Adrenal gland (tissue), 19 donors: ENCODE results near the gene PPP2R2C. TPM values are rescaled to one million over a fixed set of nuclear protein-coding genes. Genes with fewer than 3 reads are reported as not detected.
A peak's percentile ranks its signal among the peaks of the same experiment; 100 is the strongest.

ENCODE experiments used
- DNase-seq, 7 donors: peaks; one replicate each; pipeline ENCODE4 v3.0.0-alpha.2; 2019 to 2020
- H3K27ac ChIP-seq, 5 donors: fragments of 200-600 bp; sonication (generic) in 4 of 5; 1 replicate in 3 of 5; 2 replicates in 2 of 5; pipeline versions ENCODE4 v1.5.1 to v1.8.0; 2016 to 2020; ENCODE audit warnings: mild to moderate bottlenecking in 1 of 5
- H3K27me3 ChIP-seq: fragments of 200-600 bp; 2 replicates; pipeline ENCODE4 v1.8.0; 2021
- H3K36me3 ChIP-seq, 2 donors: fragments of 200-600 bp; replicated peaks in 1 of 2; 1 replicate in 1 of 2; 2 replicates in 1 of 2; pipeline versions ENCODE4 v1.5.1 to v1.8.0; 2018 to 2022
- H3K4me1 ChIP-seq, 2 donors: fragments of 200-600 bp; replicated peaks in 1 of 2; 1 replicate in 1 of 2; 2 replicates in 1 of 2; pipeline versions ENCODE4 v1.5.1 to v1.8.0; 2018 to 2021
- H3K4me3 ChIP-seq, 4 donors: fragments of 200-600 bp; sonication (generic) in 3 of 4; one replicate each; pipeline ENCODE4 v1.5.1; 2016 to 2018
- H3K9me3 ChIP-seq, 3 donors: fragments of 200-600 bp; sonication (generic) in 1 of 3; replicated peaks in 1 of 3; 1 replicate in 2 of 3; 2 replicates in 1 of 3; pipeline versions ENCODE4 v1.5.1 to v1.8.0; 2016 to 2021
- POLR2A ChIP-seq, 2 donors: fragments of 450-650 bp; IDR thresholded peaks; one replicate each; pipeline ENCODE4 v1.6.1; 2017; ENCODE audit warnings: antibody characterized with exemption in 2 of 2, mild to moderate bottlenecking in 2 of 2, moderate library complexity in 1 of 2
- WGBS, 4 donors: extraction: QIAGEN DNeasy Blood & Tissue Kit in 2 of 4; methylation state at CpG; one replicate each; pipeline versions ENCODE4 v1.1.5 to v1.1.7; 2013 to 2017; 5-methylcytosine and 5-hydroxymethylcytosine counted together
- intact Hi-C, 2 donors: fragments of 100-400 bp; cut with DNase I; formaldehyde crosslinking; loops; one replicate each; pipeline versions ENCODE4 v1.14.1 to v1.15.0; 2022 to 2023
- long read RNA-seq, 10 donors: library from polyadenylated mRNA in 3 of 10; unstranded in 2 of 10; stranded (forward) in 1 of 10; transcript quantifications; one replicate each; pipeline ENCODE4 v2.0.0 and lab custom pipeline, GENCODE V29; 2021 to 2026
- polyA plus RNA-seq, 3 donors: library from polyadenylated mRNA; stranded (reverse); fragments of 200-250 nt in 2 of 3; fragments of 350-450 nt in 1 of 3; fragmentation: Illumina TruSeq in 1 of 3; extraction: RNeasy Lipid Tissue Mini Kit (QIAGEN cat#74804) in 1 of 3; gene quantifications; one replicate each; pipeline ENCODE4 v1.2.3, GENCODE V29; 2013 to 2014
- total RNA-seq, 9 donors: library from RNA; depleted of rRNA in 4 of 9; stranded (reverse); fragments of >200 nt in 4 of 9; fragments of 120-200 nt in 1 of 9; fragmentation: NEBNext Ultra II Directional in 1 of 9; extraction: Animal tissue kit (Norgen Biotek cat#: 25700) in 1 of 9; gene quantifications; one replicate each; pipeline versions ENCODE4 v1.1.0 to v1.2.4, GENCODE V29; 2013 to 2023
- TF ChIP-seq, protein P1 (sequence below), 6 experiments: fragments of 450-650 bp in 4 of 6; fragments of 200-600 bp in 2 of 6; sonication (generic) in 1 of 6; IDR thresholded peaks; 1 replicate in 5 of 6; 2 replicates in 1 of 6; pipeline versions ENCODE4 v1.5.1 to v1.8.0; 2016 to 2021; ENCODE audit warnings: antibody characterized with exemption in 6 of 6, mild to moderate bottlenecking in 2 of 6, moderate library complexity in 1 of 6
- donor health status: healthy with polysubstance abuse.
- donor health status: Bipolar disorder and iron deficiency.
- donor health status: DM: yes; HTN: yes; CAD: no.
- donor health status: DM: no; HTN: no; CAD: no.
- donor health status: DM: no; HTN: no; CAD: no.
- donor health status: DM: yes; HTN: yes; CAD: no.

Gene PPP2R2C
- 1 to 10 TPM in 3 of 9 donors, under 1 TPM in 3, not detected in 3; 0.17 to 7.2 (median 1.5) TPM for total RNA-seq
- polyA plus RNA-seq = 1 to 10 TPM in 2 of 3 donors, under 1 TPM in 1; 0.71 to 5.9 (median 4.7) TPM
- long read RNA-seq, donor 1 = 0 reads
- long read RNA-seq, donor 2 = 0 reads
- long read RNA-seq, donor 3 = 0 reads
- long read RNA-seq, donor 4 = 0 reads
- long read RNA-seq, donor 5 = 0 reads
- long read RNA-seq, donor 6, full-length matches to known transcripts = 1 of 3 reads
- long read RNA-seq, donor 6, partial matches to known transcripts = 0 of 3 reads
- long read RNA-seq, donor 6, other reads (novel, unspliced or antisense) = 2 of 3 reads
- long read RNA-seq, donor 7 = 0 reads
- long read RNA-seq, donor 8 = 0 reads
- long read RNA-seq, donor 9 = 0 reads
- long read RNA-seq, donor 10 = 0 reads

DNA sequence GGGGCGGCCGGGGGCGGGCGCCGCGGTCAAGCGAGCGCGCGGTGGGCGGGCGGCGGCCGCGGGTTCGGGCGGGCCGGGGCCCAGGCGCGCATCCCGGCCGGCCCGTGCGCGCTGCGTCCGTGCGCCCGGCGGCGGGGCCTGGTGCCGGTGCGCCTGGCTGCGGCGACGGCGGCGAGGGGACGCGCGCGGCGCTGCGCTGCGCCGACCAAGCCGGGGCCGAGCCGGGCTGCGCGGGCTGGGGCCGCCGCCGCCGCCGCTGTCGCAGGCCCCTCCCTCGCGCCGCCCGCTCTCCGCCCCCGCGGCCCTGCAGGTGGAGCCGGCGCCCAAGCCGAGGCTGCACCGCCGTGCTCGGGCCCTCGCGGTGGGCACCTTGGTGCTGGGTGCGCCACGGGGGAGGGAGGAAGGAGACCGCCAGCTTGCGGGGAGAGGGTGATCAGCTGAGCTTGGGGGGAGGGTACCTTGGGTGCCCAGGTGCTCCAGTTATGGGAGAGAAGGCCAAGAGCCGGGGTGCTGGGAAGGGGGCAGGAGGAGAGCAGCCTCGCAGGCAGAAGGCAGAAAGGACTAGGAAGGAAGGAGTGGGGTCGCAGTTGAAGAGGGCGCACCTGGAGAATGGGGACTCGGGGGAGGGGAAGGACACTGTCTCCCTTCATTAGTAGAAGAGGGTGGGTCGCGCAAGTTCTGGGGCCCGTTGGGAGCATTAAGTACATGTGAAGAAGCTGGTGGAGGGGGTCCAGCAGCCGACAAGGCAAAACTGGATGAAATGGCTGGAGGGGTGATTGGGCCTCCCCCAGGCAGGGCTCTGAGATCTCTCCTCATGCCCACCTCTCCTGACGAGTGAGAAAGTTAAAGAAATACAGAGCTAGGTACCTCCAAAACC is at the start of gene PPP2R2C:
TSS of gene PPP2R2C (minus strand) at position 228 of the 877 bp plus-strand sequence. CDS start 385 bp downstream, outside the sequence.
- peak in 2 of 7 donors; percentile 5 to 48 for DNase-seq
- Histone ChIP-seq H3K9me3 (no peaks in the 10 kb centered on the region), H3K27ac (peak within 1 kb of the TSS in 1 of 5 donors; percentile 60), H3K27me3 (peaks cover 32% of the 10 kb centered on the region), H3K4me1 (no peaks in the 10 kb centered on the region), H3K36me3 (no peaks in the 10 kb centered on the region), H3K4me3 (no peak within 1 kb of the TSS)
- WGBS, 4 donors = 3 to 10% (median 7%) methylated on average over 15 to 75 of the region's 86 CpGs
- TF ChIP-seq, protein P1, sequence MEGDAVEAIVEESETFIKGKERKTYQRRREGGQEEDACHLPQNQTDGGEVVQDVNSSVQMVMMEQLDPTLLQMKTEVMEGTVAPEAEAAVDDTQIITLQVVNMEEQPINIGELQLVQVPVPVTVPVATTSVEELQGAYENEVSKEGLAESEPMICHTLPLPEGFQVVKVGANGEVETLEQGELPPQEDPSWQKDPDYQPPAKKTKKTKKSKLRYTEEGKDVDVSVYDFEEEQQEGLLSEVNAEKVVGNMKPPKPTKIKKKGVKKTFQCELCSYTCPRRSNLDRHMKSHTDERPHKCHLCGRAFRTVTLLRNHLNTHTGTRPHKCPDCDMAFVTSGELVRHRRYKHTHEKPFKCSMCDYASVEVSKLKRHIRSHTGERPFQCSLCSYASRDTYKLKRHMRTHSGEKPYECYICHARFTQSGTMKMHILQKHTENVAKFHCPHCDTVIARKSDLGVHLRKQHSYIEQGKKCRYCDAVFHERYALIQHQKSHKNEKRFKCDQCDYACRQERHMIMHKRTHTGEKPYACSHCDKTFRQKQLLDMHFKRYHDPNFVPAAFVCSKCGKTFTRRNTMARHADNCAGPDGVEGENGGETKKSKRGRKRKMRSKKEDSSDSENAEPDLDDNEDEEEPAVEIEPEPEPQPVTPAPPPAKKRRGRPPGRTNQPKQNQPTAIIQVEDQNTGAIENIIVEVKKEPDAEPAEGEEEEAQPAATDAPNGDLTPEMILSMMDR (IDR thresholded peaks at IDR 0.05) = no peak
- TF ChIP-seq POLR2A (IDR thresholded peaks at IDR 0.05) = no peak
- intact Hi-C loops = no loop called here

- intact Hi-C loops = no loop called here
- H3K27me3 ChIP-seq = no peaks in the 10 kb centered on the region
- H3K27ac ChIP-seq = no peak overlapping the region
- TF ChIP-seq, protein P1 (IDR thresholded peaks at IDR 0.05) = no peak
- no peak for TF ChIP-seq POLR2A (IDR thresholded peaks at IDR 0.05)
- H3K9me3 ChIP-seq = no peaks in the 10 kb centered on the region
- no peaks in the 10 kb centered on the region for H3K36me3 ChIP-seq
- no peak for DNase-seq
- H3K4me1 ChIP-seq = no peaks in the 10 kb centered on the region
- H3K4me3 ChIP-seq = no peak overlapping the region
- WGBS, 4 donors = 71 to 82% (median 76%) methylated on average over 6 of the region's 6 CpGs
These were observed 48.6 kb upstream of the PPP2R2C start for GRCh38 chr4:6520978-6521377.

- H3K27ac ChIP-seq = no peak overlapping the region
- intact Hi-C loops = no loop called here
- no peaks in the 10 kb centered on the region for H3K36me3 ChIP-seq
- no peaks in the 10 kb centered on the region for H3K4me1 ChIP-seq
- TF ChIP-seq, protein P1 (IDR thresholded peaks at IDR 0.05) = no peak
- TF ChIP-seq POLR2A (IDR thresholded peaks at IDR 0.05) = no peak
- DNase-seq = no peak
- no peaks in the 10 kb centered on the region for H3K9me3 ChIP-seq
- no peaks in the 10 kb centered on the region for H3K27me3 ChIP-seq
- 63 to 73% (median 66%) methylated on average over 9 to 11 of the region's 11 CpGs for WGBS, 4 donors
- no peak overlapping the region for H3K4me3 ChIP-seq
These were observed 47.7 kb upstream of the PPP2R2C start for GRCh38 chr4:6520051-6520636.

- Histone ChIP-seq H3K27ac (no peak overlapping the region), H3K4me3 (no peak overlapping the region), H3K9me3 (no peaks in the 10 kb centered on the region), H3K4me1 (no peaks in the 10 kb centered on the region), H3K36me3 (no peaks in the 10 kb centered on the region), H3K27me3 (no peaks in the 10 kb centered on the region)
- 52 to 90% (median 79%) methylated on average over 2 of the region's 2 CpGs for WGBS, 4 donors
- TF ChIP-seq POLR2A (IDR thresholded peaks at IDR 0.05) = no peak
- TF ChIP-seq, protein P1 (IDR thresholded peaks at IDR 0.05) = no peak
- intact Hi-C loops = no loop called here
- DNase-seq = no peak
These were observed 44.8 kb upstream of the PPP2R2C start for GRCh38 chr4:6517171-6517570.
